ENCODE measurements around the gene ANKRD18B. TPM values are rescaled to one million over a fixed set of nuclear protein-coding genes. Genes with fewer than 3 reads are reported as not detected.
"Not testable (repeated sequence)": the region's sequence is repeated elsewhere in the genome, so short reads cannot be mapped to it uniquely, and the experiment has no call there.

Gene ANKRD18B
- under 1 TPM in 4 of 10 donors, not detected in 6; 0.13 to 0.93 (median 0.48) TPM for total RNA-seq
- 1 to 10 TPM in 1 of 2 donors, under 1 TPM in 1; 0.13 to 1.8 TPM for polyA plus RNA-seq
- long read RNA-seq, donor 1 = 0 reads
- long read RNA-seq, donor 2 = 0 reads
- long read RNA-seq, donor 3 = 0 reads

DNA sequence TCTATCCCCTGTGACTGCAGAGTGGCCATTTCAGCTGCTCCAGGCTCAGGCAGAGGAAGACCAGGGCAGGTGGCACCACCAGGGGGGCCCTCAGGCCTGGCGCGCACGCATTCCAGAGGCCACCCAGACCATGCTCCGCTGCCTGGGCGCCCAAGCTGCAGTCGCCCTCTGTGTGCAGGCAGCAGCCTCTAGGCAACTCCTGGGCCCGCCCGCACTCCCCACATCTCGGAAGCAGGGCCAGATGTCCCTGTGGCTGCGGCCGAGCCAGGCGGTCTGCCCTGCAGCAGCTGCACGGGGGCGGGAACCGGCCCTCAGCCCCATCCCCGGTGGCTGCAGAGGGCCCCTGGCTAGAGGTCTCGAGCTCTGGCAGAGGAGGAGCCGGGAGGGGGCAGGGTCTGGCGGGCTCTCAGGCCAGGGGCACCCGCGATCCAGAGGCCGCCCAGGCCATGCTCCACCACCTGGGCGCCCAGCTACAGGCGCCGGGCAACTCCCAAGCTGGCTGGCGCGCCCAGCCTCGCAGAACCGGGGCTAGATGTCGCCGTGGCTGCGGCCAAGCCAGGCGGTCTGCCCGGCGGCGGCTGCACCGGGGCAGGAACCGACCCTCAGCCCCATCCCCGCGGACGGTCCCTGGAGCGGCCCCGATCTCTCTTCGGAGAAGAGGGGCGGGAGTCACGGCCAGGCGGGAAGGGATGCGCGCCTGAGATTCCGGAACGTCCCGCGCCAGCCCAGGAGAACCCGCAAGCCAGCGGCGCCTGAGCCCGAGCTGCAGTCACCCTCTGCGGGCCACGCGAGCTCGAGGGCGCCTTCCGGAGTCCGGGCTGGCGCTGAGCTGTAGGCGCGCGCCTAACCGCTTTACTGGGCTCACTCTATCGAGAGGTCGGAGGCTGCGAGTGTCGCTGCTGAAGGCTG lies at the start of gene ANKRD18B:
Gene ANKRD18B (plus strand): TSS at position 855 of the 909 bp plus-strand sequence. CDS start 239 bp downstream, outside the sequence.
- WGBS, 2 donors = 1 to 3% methylated on average over 71 to 72 of the region's 73 CpGs
- ATAC-seq = peak in 7 of 8 donors; percentile 53 to 85 (median 75)
- intact Hi-C loops (cut with DNase I); H3K9me3 ChIP-seq; H3K27ac ChIP-seq; H3K36me3 ChIP-seq: not testable (repeated sequence)
- DNase-seq = peak in 1 of 2 donors; percentile 18
- Histone ChIP-seq H3K4me3 (peak within 1 kb of the TSS; percentile 14 to 51 (median 42)), H3K4me1 (peaks cover 0 to 18% (median 13%) of the 10 kb centered on the region in 9 donors), H3K27me3 (peaks cover 10 to 87% (median 63%) of the 10 kb centered on the region in 7 donors)
- TF ChIP-seq, protein P1, sequence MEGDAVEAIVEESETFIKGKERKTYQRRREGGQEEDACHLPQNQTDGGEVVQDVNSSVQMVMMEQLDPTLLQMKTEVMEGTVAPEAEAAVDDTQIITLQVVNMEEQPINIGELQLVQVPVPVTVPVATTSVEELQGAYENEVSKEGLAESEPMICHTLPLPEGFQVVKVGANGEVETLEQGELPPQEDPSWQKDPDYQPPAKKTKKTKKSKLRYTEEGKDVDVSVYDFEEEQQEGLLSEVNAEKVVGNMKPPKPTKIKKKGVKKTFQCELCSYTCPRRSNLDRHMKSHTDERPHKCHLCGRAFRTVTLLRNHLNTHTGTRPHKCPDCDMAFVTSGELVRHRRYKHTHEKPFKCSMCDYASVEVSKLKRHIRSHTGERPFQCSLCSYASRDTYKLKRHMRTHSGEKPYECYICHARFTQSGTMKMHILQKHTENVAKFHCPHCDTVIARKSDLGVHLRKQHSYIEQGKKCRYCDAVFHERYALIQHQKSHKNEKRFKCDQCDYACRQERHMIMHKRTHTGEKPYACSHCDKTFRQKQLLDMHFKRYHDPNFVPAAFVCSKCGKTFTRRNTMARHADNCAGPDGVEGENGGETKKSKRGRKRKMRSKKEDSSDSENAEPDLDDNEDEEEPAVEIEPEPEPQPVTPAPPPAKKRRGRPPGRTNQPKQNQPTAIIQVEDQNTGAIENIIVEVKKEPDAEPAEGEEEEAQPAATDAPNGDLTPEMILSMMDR (IDR thresholded peaks at IDR 0.05) = peak in 2 of 9 donors; percentile 7 to 16

DNA sequence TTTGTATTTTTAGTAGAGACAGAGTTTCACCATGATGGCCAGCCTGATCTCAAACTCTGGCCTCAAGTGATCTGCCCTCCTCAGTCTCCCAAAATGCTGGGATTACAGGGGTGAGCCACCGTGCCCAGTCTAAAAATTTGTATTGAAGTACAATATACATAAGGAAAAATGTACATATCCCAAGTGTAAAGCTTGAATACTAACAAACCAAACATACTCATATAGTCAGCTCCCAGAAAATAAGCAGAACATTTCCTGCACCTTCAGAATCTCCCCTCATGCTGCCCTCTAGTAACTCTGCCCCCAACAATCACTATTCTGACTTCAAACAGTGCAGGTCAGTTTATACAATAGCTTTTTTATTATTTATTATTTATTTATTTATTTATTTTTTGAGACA lies 48.7 kb upstream of the ANKRD18B start:
- ATAC-seq (no peak), DNase-seq (no peak)
- Histone ChIP-seq H3K27ac (no peak overlapping the region), H3K27me3 (no peaks in the 10 kb centered on the region), H3K9me3 (no peaks in the 10 kb centered on the region), H3K36me3 (peaks cover 0 to 43% (median 14%) of the 10 kb centered on the region in 9 donors), H3K4me3 (no peak overlapping the region), H3K4me1 (peaks cover 0 to 26% (median 18%) of the 10 kb centered on the region in 9 donors)
- TF ChIP-seq, protein P1 (IDR thresholded peaks at IDR 0.05) = no peak
- intact Hi-C loops (cut with DNase I) = no loop called here
- WGBS, 2 donors = 90 to 95% methylated on average over 1 of the region's 1 CpG

DNA sequence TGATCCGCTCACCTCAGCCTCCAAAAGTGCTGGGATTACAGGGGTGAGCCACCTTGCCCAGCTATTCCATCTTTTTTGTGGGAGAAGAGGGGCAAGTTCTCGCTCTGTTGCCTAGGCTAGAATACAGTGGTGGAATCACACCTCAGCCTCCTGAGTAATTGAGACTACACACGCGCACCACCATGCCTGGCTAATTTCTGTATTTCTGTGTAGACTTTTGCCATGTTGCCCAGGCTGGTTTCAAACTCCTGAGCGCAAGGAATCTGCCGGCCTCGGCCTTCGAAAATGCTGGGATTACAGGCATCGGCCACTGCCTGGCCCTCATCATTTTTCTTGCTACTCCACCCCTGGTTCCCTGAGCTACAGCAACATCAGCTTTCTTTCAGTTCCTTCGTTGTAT lies 47.5 kb upstream of the ANKRD18B start:
- Histone ChIP-seq H3K4me1 (peaks cover 0 to 26% (median 18%) of the 10 kb centered on the region in 9 donors), H3K36me3 (peaks cover 0 to 32% (median 10%) of the 10 kb centered on the region in 9 donors), H3K4me3 (no peak overlapping the region), H3K9me3 (no peaks in the 10 kb centered on the region), H3K27ac (no peak overlapping the region), H3K27me3 (no peaks in the 10 kb centered on the region)
- WGBS, 2 donors = 95% methylated on average over 10 of the region's 10 CpGs
- ATAC-seq (no peak), DNase-seq (no peak)
- intact Hi-C loops (cut with DNase I) = no loop called here
- TF ChIP-seq, protein P1 (IDR thresholded peaks at IDR 0.05) = no peak

DNA sequence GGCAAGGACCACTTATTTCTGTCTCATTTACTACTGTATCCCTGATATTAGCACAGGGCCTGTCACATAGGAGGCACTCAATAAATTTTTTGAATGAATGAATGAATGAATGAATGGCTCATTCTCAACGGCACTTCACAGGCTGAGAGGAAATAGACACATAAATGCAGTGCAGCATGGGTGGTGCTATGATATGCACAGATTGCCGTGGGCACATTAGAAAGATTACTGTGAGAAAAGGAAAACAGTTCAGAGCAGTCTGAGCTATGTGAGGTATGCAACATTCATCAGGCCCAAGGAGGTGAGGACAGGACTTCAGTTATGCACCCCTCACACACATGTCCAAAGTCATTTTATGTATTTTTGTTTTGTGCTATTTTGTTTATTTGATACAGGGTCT lies 43.9 kb upstream of the ANKRD18B start:
- Histone ChIP-seq H3K4me1 (peaks cover 0 to 1% (median 0%) of the 10 kb centered on the region in 9 donors), H3K9me3 (no peaks in the 10 kb centered on the region), H3K27ac (no peak overlapping the region), H3K27me3 (no peaks in the 10 kb centered on the region), H3K4me3 (no peak overlapping the region), H3K36me3 (peaks cover 0 to 21% (median 0%) of the 10 kb centered on the region in 9 donors)
- intact Hi-C loops (cut with DNase I) = no loop called here
- 28 to 43% methylated on average over 2 of the region's 2 CpGs for whole genome bisulfite sequencing, 2 donors
- ATAC-seq (no peak), DNase-seq (no peak)
- TF ChIP-seq, protein P1 (IDR thresholded peaks at IDR 0.05) = no peak
